Prostate gland (tissue), 2 donors: Measurements from ENCODE around the gene ERG. TPM values are rescaled to one million over a fixed set of nuclear protein-coding genes. Genes with fewer than 3 reads are reported as not detected.

Experiments used
- DNase-seq: peaks from one replicate; pipeline ENCODE4 v3.0.0-alpha.2; 2019; ENCODE audit warnings: low spot score
- H3K27ac ChIP-seq, 2 donors: fragments of 200-600 bp; sonication (generic); 2 replicates each; pipeline ENCODE4 v1.5.1; 2017 to 2019
- H3K27me3 ChIP-seq: fragments of 200-600 bp; sonication (generic); replicated peaks from 2 replicates; pipeline ENCODE4 v1.5.1; 2019; ENCODE audit not compliant: insufficient read depth
- H3K36me3 ChIP-seq, 2 donors: fragments of 200-600 bp; sonication (generic); 1 replicate in 1 of 2; 2 replicates in 1 of 2; pipeline versions ENCODE4 v1.5.1 to v1.8.1; 2017 to 2019
- H3K4me1 ChIP-seq: fragments of 200-600 bp; sonication (generic); replicated peaks from 2 replicates; pipeline ENCODE4 v1.5.1; 2019
- H3K4me3 ChIP-seq, 2 donors: fragments of 200-600 bp; sonication (generic); 2 replicates each; pipeline ENCODE4 v1.5.1; 2017 to 2019
- H3K9me3 ChIP-seq: fragments of 200-600 bp; sonication (generic); 2 replicates; pipeline ENCODE4 v1.5.1; 2017
- CTCF ChIP-seq, 4 experiments: fragments of 200-600 bp in 2 of 4; fragments of 450-650 bp in 2 of 4; sonication (generic) in 2 of 4; IDR thresholded peaks; 1 replicate in 3 of 4; 2 replicates in 1 of 4; pipeline ENCODE4 v1.5.1; 2016 to 2019; ENCODE audit warnings: antibody characterized with exemption in 4 of 4, mild to moderate bottlenecking in 2 of 4, moderate library complexity in 2 of 4
- POLR2A ChIP-seq: fragments of 450-650 bp; IDR thresholded peaks from one replicate; pipeline ENCODE4 v1.6.1; 2016; ENCODE audit warnings: antibody characterized with exemption, mild to moderate bottlenecking
- POLR2AphosphoS5 ChIP-seq: sonication (generic); formaldehyde crosslinking; IDR thresholded peaks from one replicate; pipeline ENCODE4 v1.6.1; 2017; ENCODE audit warnings: antibody characterized with exemption
- WGBS: methylation state at CpG from one replicate; pipeline ENCODE4 v1.1.5; 2018; 5-methylcytosine and 5-hydroxymethylcytosine counted together
- intact Hi-C: fragments of 100-400 bp; cut with DNase I; formaldehyde crosslinking; loops from one replicate; pipeline ENCODE4 v1.14.2; 2022
- total RNA-seq, 2 donors: library from RNA; depleted of rRNA; stranded (reverse); fragments of >200 nt; gene quantifications; one replicate each; pipeline ENCODE4 v1.1.0, GENCODE V29; 2016

ERG gene
- total RNA-seq, 2 donors from 2014 or later: 2.6 to 11.2 TPM

DNA sequence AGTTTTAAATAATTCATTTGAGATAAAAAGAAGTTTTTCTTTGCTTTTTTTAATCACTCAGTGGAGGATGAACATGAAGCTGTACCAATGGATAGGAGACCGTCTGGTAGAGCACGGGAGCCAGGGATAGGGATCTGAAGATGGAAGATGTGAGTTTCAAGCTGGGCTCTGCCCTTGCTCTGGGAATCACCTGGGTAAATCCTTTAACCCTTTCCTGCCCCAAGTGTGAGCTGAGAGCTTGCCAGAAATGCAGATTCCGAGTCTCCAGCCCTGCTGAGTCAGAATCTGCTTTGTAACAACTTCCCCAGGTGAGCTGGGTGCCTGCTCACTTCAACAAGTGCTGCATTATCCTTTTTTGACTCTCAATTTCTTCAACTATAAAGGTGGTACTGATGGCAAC is 44.1 kb downstream of the ERG start:
- Histone ChIP-seq H3K27me3 (no peaks in the 10 kb centered on the region), H3K4me1 (no peaks in the 10 kb centered on the region), H3K36me3 (no peaks in the 10 kb centered on the region), H3K4me3 (no peak overlapping the region), H3K27ac (no peak overlapping the region), H3K9me3 (no peaks in the 10 kb centered on the region)
- TF ChIP-seq CTCF (IDR thresholded peaks at IDR 0.05) (no peak), POLR2AphosphoS5 (no peak), POLR2A (no peak)
- DNase-seq: no peak
- intact Hi-C loops: no loop called here
- 39% methylated on average over 3 of the region's 3 CpGs for WGBS

- TF ChIP-seq POLR2A (no peak), CTCF (IDR thresholded peaks at IDR 0.05) (no peak), POLR2AphosphoS5 (no peak)
- no peaks in the 10 kb centered on the region for H3K4me1 ChIP-seq
- H3K27me3 ChIP-seq: peaks cover 2% of the 10 kb centered on the region
- no peaks in the 10 kb centered on the region for H3K9me3 ChIP-seq
- no peak overlapping the region for H3K27ac ChIP-seq
- 51% methylated on average over 5 of the region's 5 CpGs for WGBS
- no peaks in the 10 kb centered on the region for H3K36me3 ChIP-seq
- no peak overlapping the region for H3K4me3 ChIP-seq
- intact Hi-C loops: no loop called here
- no peak for DNase-seq
Measured at GRCh38 chr21:38448671-38449385, 49.4 kb downstream of the ERG start.

DNA sequence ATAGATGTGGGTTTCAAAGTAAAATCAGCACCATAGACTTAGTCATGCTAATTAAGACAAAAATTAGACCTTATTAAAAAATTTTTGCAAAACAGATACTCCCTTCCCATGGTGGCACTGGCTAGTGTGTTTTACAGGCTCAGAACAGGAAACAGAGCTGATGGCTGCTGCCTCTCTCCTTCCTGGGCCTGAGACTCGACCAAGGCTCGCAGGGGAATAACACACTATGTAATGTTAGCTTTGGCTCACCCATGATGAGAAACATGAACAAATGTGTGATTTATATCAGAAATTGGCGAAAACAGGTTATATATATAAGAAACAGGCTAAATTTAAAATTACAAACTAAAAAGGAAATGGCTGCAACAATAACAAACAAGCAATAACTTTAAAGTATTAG is 50.7 kb downstream of the ERG start:
- H3K4me1 ChIP-seq: no peaks in the 10 kb centered on the region
- DNase-seq: no peak
- H3K27me3 ChIP-seq: peaks cover 3% of the 10 kb centered on the region
- 53% methylated on average over 3 of the region's 3 CpGs for WGBS
- no peak overlapping the region for H3K27ac ChIP-seq
- no peaks in the 10 kb centered on the region for H3K9me3 ChIP-seq
- no peak for TF ChIP-seq CTCF (IDR thresholded peaks at IDR 0.05)
- TF ChIP-seq POLR2A: no peak
- no peak for TF ChIP-seq POLR2AphosphoS5
- no peak overlapping the region for H3K4me3 ChIP-seq
- intact Hi-C loops: no loop called here
- H3K36me3 ChIP-seq: no peaks in the 10 kb centered on the region

DNA sequence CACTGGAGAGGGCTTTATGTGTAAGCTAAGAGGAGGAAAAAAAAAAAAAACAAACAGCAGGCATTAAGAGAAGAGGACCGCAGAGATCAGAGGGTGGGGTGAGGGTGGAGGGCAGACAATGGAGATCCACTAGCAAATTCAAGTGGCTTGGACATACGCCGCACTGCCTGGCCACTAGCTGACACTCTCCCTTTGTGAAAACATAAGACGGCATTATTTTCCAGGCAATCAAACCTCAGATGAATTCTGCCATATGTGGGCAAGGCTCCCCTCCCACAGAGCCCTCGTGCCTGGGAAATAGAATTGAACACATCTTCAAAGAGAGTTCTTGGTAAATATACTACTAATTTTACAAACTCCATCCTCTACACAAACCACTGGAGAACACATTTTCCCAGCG is 53.6 kb downstream of the ERG start:
- WGBS: 65% methylated on average over 6 of the region's 6 CpGs
- H3K4me3 ChIP-seq: no peak overlapping the region
- intact Hi-C loops: no loop called here

More for the DNA sequence above, 53.6 kb downstream of the ERG start:
- H3K9me3 ChIP-seq: no peaks in the 10 kb centered on the region
- DNase-seq: no peak
- no peak for TF ChIP-seq CTCF (IDR thresholded peaks at IDR 0.05)
- TF ChIP-seq POLR2A: no peak
- no peak for TF ChIP-seq POLR2AphosphoS5
- H3K27me3 ChIP-seq: peaks cover 3% of the 10 kb centered on the region
- H3K36me3 ChIP-seq: no peaks in the 10 kb centered on the region
- H3K27ac ChIP-seq: no peak overlapping the region
- no peaks in the 10 kb centered on the region for H3K4me1 ChIP-seq
